Body of pancreas (tissue), 4 donors: ENCODE data around the gene PIEZO1. TPM values are rescaled to one million over a fixed set of nuclear protein-coding genes. Genes with fewer than 3 reads are reported as not detected.

Experiments used
- ATAC-seq: fragments of 150-250 bp; one replicate; pipeline ENCODE4 v1.9.1; 2016
- DNase-seq, 4 donors: peaks; one replicate each; pipeline ENCODE4 v3.0.0-alpha.2; 2019
- H3K27ac ChIP-seq, 4 donors: fragments of 200-600 bp; sonication (generic); 1 replicate in 3 of 4; 2 replicates in 1 of 4; pipeline versions ENCODE4 v1.5.1 to v1.6.1; 2016 to 2019; ENCODE audit warnings: mild to moderate bottlenecking in 1 of 4, mixed read lengths in 1 of 4, moderate library complexity in 1 of 4
- H3K27me3 ChIP-seq, 2 donors: fragments of 200-600 bp; sonication (generic); one replicate each; pipeline ENCODE4 v1.6.0; 2016; ENCODE audit warnings: mild to moderate bottlenecking in 1 of 2
- H3K36me3 ChIP-seq, 2 donors: fragments of 200-600 bp; sonication (generic); replicated peaks in 1 of 2; 2 replicates each; pipeline ENCODE4 v1.5.1; 2016; ENCODE audit warnings: low read depth in 2 of 2; ENCODE audit not compliant: insufficient read depth in 1 of 2
- H3K4me1 ChIP-seq: fragments of 200-600 bp; sonication (generic); one replicate; pipeline ENCODE4 v1.6.0; 2016
- H3K4me3 ChIP-seq, 2 donors: fragments of 200-600 bp; sonication (generic); 1 replicate in 1 of 2; 2 replicates in 1 of 2; pipeline ENCODE4 v1.5.1; 2016 to 2019
- H3K9me3 ChIP-seq, 3 donors: fragments of 200-600 bp; sonication (generic); 1 replicate in 2 of 3; 2 replicates in 1 of 3; pipeline ENCODE4 v1.5.1; 2016
- CTCF ChIP-seq, 7 experiments: fragments of 450-650 bp in 4 of 7; fragments of 200-600 bp in 3 of 7; sonication (generic) in 3 of 7; IDR thresholded peaks; one replicate each; pipeline ENCODE4 v1.5.1; 2016 to 2019; ENCODE audit warnings: antibody characterized with exemption in 7 of 7
- POLR2A ChIP-seq, 3 donors: fragments of 450-650 bp; IDR thresholded peaks; one replicate each; pipeline ENCODE4 v1.6.1; 2016; ENCODE audit warnings: antibody characterized with exemption in 3 of 3, mild to moderate bottlenecking in 2 of 3
- WGBS, 2 donors: methylation state at CpG; one replicate each; pipeline ENCODE4 v1.1.5; 2017; 5-methylcytosine and 5-hydroxymethylcytosine counted together
- intact Hi-C: fragments of 100-400 bp; cut with DNase I; formaldehyde crosslinking; loops from one replicate; pipeline ENCODE4 v1.15.1; 2023
- total RNA-seq, 2 donors: library from RNA; depleted of rRNA; stranded (reverse); fragments of >200 nt; gene quantifications; one replicate each; pipeline ENCODE4 v1.1.0, GENCODE V29; 2016

Gene PIEZO1
- total RNA-seq, 2 donors from 2014 or later = 61.0 to 269 TPM

- Histone ChIP-seq H3K27me3 (no peaks in the 10 kb centered on the region), H3K4me1 (peaks cover 31% of the 10 kb centered on the region), H3K36me3 (no peaks in the 10 kb centered on the region), H3K9me3 (no peaks in the 10 kb centered on the region), H3K27ac (peak within 1 kb of the TSS; percentile 42 to 89 (median 64)), H3K4me3 (peak within 1 kb of the TSS; percentile 56 to 96)
- 0% methylated on average over 7 to 83 of the region's 86 CpGs for WGBS, 2 donors
- DNase-seq = peak; percentile 90 to 92 (median 92)
- ATAC-seq = peak; percentile 93
- intact Hi-C loops = no loop called here
- peak in 2 of 7 experiments; percentile 23 to 37 for TF ChIP-seq CTCF (IDR thresholded peaks at IDR 0.05)
- TF ChIP-seq POLR2A (IDR thresholded peaks at IDR 0.05) = peak; percentile 23 to 60 (median 45)
These were observed 78.6 kb downstream of the PIEZO1 start, which contains the start of the genes CTU2 and RNF166 for GRCh38 chr16:88706229-88706964. Gene CTU2, plus strand, starts transcription at chr16:88706503. Its CDS starts 28 bp downstream, at chr16:88706531. Gene RNF166, minus strand, starts transcription at chr16:88706408. Its CDS starts 83 bp downstream, at chr16:88706325.

DNA sequence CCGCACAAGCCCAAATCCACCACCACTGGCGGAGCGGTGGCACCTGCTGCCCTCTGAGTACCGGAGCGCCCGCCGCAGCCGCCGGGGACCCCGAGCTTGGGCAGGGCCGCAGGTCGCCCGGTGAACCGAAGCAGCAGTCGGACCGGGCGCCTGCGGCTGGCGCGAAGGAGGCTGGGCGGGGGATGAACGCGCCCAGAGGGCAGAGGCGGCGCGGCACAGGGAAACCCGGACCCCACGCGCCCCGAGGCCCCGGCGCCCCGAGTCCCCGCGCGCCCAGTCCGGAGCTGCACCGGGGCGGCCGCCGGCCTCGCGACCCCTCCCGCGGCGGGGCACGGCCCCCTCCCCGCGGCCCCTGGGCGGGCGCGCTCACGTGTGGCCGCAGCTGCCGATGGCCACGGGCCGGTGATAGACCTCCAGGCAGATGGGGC, 79.2 kb downstream of the PIEZO1 start:
- Histone ChIP-seq H3K9me3 (no peaks in the 10 kb centered on the region), H3K27ac (peak overlapping the region; percentile 42 to 89 (median 64)), H3K36me3 (no peaks in the 10 kb centered on the region), H3K4me1 (peaks cover 34% of the 10 kb centered on the region), H3K4me3 (peak overlapping the region; percentile 27 to 96), H3K27me3 (no peaks in the 10 kb centered on the region)
- peak in 3 of 4 donors; percentile 38 to 40 (median 38) for DNase-seq
- 0% methylated on average over 25 of the region's 57 CpGs; no CpG with 5 or more reads in 1 of the 2 donors for WGBS, 2 donors
- TF ChIP-seq POLR2A (IDR thresholded peaks at IDR 0.05) = no peak
- no peak for TF ChIP-seq CTCF (IDR thresholded peaks at IDR 0.05)
- intact Hi-C loops = no loop called here
- ATAC-seq = peak; percentile 52

- H3K4me1 ChIP-seq = peaks cover 34% of the 10 kb centered on the region
- intact Hi-C loops = no loop called here
- DNase-seq (peak in 1 of 4 donors; percentile 56), ATAC-seq (no peak)
- peak overlapping the region in 3 of 4 donors; percentile 42 to 89 (median 83) for H3K27ac ChIP-seq
- TF ChIP-seq POLR2A (IDR thresholded peaks at IDR 0.05) (peak in 2 of 3 donors; percentile 21 to 39), CTCF (IDR thresholded peaks at IDR 0.05) (no peak)
- H3K36me3 ChIP-seq = no peaks in the 10 kb centered on the region
- H3K27me3 ChIP-seq = no peaks in the 10 kb centered on the region
- WGBS, 2 donors = 15 to 18% methylated on average over 8 to 9 of the region's 9 CpGs
- H3K4me3 ChIP-seq = peak overlapping the region; percentile 27 to 69
- no peaks in the 10 kb centered on the region for H3K9me3 ChIP-seq
These were observed 79.8 kb downstream of the PIEZO1 start for GRCh38 chr16:88705076-88705684.

DNA sequence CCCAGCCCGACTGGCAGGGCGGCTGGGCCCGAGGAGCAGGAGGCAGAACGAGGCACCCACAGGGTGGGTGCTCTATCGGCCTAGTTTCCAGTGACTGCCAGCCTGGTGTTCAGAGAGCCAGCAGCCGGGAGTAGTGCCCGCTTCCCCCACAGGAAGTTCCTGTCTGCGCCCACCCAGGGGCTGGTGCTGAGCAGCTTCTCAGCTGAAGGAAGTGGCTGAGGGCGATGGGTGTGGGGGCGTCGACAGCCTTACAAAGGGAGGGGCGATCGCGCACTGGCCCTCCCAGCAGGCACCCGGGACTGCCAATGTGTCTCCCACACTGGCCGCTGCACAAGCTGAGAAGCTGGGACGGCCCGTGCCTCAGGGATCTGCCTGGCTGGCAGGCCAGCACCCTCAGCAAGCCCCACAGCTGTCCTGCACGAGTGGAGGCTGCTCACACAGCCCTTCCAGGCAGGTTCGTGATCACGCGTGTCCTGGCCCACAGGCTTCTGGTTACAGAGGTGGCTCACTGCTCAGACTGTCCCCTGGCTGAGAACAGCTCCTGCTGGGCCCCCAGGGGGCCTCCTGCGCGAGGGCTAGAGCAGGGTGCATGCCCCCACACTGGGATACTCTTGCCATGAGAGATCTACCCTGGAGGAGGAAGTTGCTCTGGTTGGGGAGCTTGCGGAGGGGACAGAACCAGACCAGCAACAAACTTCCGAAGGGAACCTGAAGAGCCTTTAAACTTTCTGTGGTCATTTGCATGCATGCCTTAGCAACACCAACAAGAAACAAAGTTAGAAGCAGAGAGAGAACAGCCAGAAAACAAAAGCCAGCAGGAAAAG, 81.3 kb downstream of the PIEZO1 start:
- Histone ChIP-seq H3K27ac (peak overlapping the region in 2 of 4 donors; percentile 37 to 89), H3K27me3 (no peaks in the 10 kb centered on the region), H3K4me1 (peaks cover 34% of the 10 kb centered on the region), H3K4me3 (no peak overlapping the region), H3K36me3 (no peaks in the 10 kb centered on the region), H3K9me3 (no peaks in the 10 kb centered on the region)
- ATAC-seq = no peak
- peak in 1 of 4 donors; percentile 71 for DNase-seq
- WGBS, 2 donors = 64 to 75% methylated on average over 6 to 26 of the region's 26 CpGs
- peak in 1 of 3 donors; percentile 36 for TF ChIP-seq POLR2A (IDR thresholded peaks at IDR 0.05)
- TF ChIP-seq CTCF (IDR thresholded peaks at IDR 0.05) = no peak
- intact Hi-C loops = no loop called here
